GM12892 (cell line): ENCODE data around the gene CBFB.

Experiments
- POLR2A ChIP-seq: IDR thresholded peaks from 2 replicates; pipeline ENCODE4 v1.6.1; 2011; ENCODE audit warnings: low read depth, low read length, control low read depth
- POLR2AphosphoS5 ChIP-seq: IDR thresholded peaks from 2 replicates; pipeline ENCODE4 v1.6.1; 2011; ENCODE audit warnings: low read depth, low read length, control low read depth

GRCh38 chr16:67137605-67138004 lies 108.7 kb downstream of the CBFB start:
- TF ChIP-seq POLR2A (no peak), POLR2AphosphoS5 (no peak)
